Caco-2 (cell line): Measurements from ENCODE around the gene GPAM. TPM values are rescaled to one million over a fixed set of nuclear protein-coding genes. Genes with fewer than 3 reads are reported as not detected.

ENCODE experiments used
- BruUV-seq: library from RNA; stranded (reverse); fragments of 400-500 nt; replicated peaks from 2 replicates; lab custom pipeline; 2021; lab: Mats Ljungman, UMichigan
- CTCF ChIA-PET: fragments of 300-600 bp; sonication (Branson Sonifier 250); formaldehyde crosslinking; loops from one replicate; lab custom pipeline; 2022; ENCODE audit warnings: antibody characterized with exemption; lab: Charles Lee
- POLR2A ChIA-PET: fragments of 300-600 bp; sonication (Branson Sonifier 250); formaldehyde crosslinking; loops from one replicate; lab custom pipeline; 2022; ENCODE audit warnings: antibody characterized with exemption; lab: Charles Lee
- DNase-seq, 2 experiments: peaks; one replicate each; pipeline versions ENCODE4 v3.0.0 to v3.0.0-alpha.2; 2020 to 2022
- H3K27me3 ChIP-seq: replicated peaks from 2 replicates; pipeline ENCODE4 v1.6.0; 2011; ENCODE audit warnings: low read length; ENCODE audit not compliant: control insufficient read depth, insufficient read depth
- H3K36me3 ChIP-seq: 2 replicates; pipeline ENCODE4 v1.5.1; 2011; ENCODE audit warnings: low read length; ENCODE audit not compliant: control insufficient read depth, insufficient read depth
- H3K4me1 ChIP-seq: fragments of 250-450 bp; sonication (Bioruptor Pico); 2 replicates; pipeline ENCODE4 v1.5.1; 2020; ENCODE audit warnings: mild to moderate bottlenecking
- H3K4me3 ChIP-seq: 2 replicates; pipeline ENCODE4 v1.5.1; 2011; ENCODE audit warnings: low read depth, mild to moderate bottlenecking, control low read depth, low read length
- H3K9me3 ChIP-seq: fragments of 250-450 bp; sonication (Bioruptor Pico); 2 replicates; pipeline ENCODE4 v1.5.1; 2020; ENCODE audit warnings: mild to moderate bottlenecking, moderate library complexity
- H3K27ac Mint-ChIP-seq: one replicate; pipeline ENCODE4 v1.8.0; 2022; ENCODE audit warnings: mixed read lengths; ENCODE audit not compliant: unreplicated experiment
- H3K27me3 Mint-ChIP-seq: one replicate; pipeline ENCODE4 v1.8.0; 2022; ENCODE audit warnings: mixed read lengths; ENCODE audit not compliant: insufficient read depth, unreplicated experiment
- H3K36me3 Mint-ChIP-seq: one replicate; pipeline ENCODE4 v1.8.0; 2022; ENCODE audit warnings: mild to moderate bottlenecking, mixed read lengths; ENCODE audit not compliant: insufficient read depth, unreplicated experiment
- H3K4me1 Mint-ChIP-seq: one replicate; pipeline ENCODE4 v1.8.0; 2022; ENCODE audit warnings: low read depth, mixed read lengths; ENCODE audit not compliant: unreplicated experiment
- H3K4me3 Mint-ChIP-seq: one replicate; pipeline ENCODE4 v1.8.0; 2022; ENCODE audit warnings: mild to moderate bottlenecking, moderate library complexity, mixed read lengths; ENCODE audit not compliant: unreplicated experiment
- H3K9me3 Mint-ChIP-seq: one replicate; pipeline ENCODE4 v1.8.0; 2022; ENCODE audit warnings: mixed read lengths; ENCODE audit not compliant: unreplicated experiment
- intact Hi-C: fragments of 100-400 bp; cut with micrococcal nuclease; formaldehyde crosslinking; loops from one replicate; pipeline ENCODE4 v1.10.0; 2022; ENCODE audit not compliant: unreplicated experiment
- total RNA-seq: library from RNA; stranded (reverse); gene quantifications from 2 replicates; pipeline ENCODE4 v1.2.3, GENCODE V29; 2022
- TF ChIP-seq, protein P1 (sequence below), 2 experiments: fragments of 200-600 bp in 1 of 2; IDR thresholded peaks; 1 replicate in 1 of 2; 2 replicates in 1 of 2; pipeline versions ENCODE4 v1.5.1 to v1.8.0; 2011 to 2022; ENCODE audit warnings: antibody characterized with exemption in 1 of 2, control low read depth in 1 of 2, inconsistent platforms in 1 of 2, low read depth in 1 of 2, low read length in 1 of 2, mild to moderate bottlenecking in 1 of 2, moderate library complexity in 1 of 2; ENCODE audit not compliant: insufficient read depth in 1 of 2, severe bottlenecking in 1 of 2, unreplicated experiment in 1 of 2

Gene GPAM
- total RNA-seq, 1 experiment from 2014 or later: 44.4 TPM

- CTCF ChIA-PET: no interaction called here
- no peaks in the 10 kb centered on the region for H3K27me3 Mint-ChIP-seq
- no peaks in the 10 kb centered on the region for H3K36me3 Mint-ChIP-seq
- Histone ChIP-seq H3K4me3 (no peak overlapping the region), H3K27me3 (no peaks in the 10 kb centered on the region), H3K36me3 (no peaks in the 10 kb centered on the region), H3K4me1 (no peaks in the 10 kb centered on the region), H3K9me3 (peaks cover 14% of the 10 kb centered on the region)
- H3K4me1 Mint-ChIP-seq: no peaks in the 10 kb centered on the region
- no peak for DNase-seq
- no peak overlapping the region for H3K27ac Mint-ChIP-seq
- peaks cover 26% of the 10 kb centered on the region for H3K9me3 Mint-ChIP-seq
- H3K4me3 Mint-ChIP-seq: no peak overlapping the region
- POLR2A ChIA-PET: no interaction called here
- intact Hi-C loops: no loop called here
- TF ChIP-seq, protein P1, sequence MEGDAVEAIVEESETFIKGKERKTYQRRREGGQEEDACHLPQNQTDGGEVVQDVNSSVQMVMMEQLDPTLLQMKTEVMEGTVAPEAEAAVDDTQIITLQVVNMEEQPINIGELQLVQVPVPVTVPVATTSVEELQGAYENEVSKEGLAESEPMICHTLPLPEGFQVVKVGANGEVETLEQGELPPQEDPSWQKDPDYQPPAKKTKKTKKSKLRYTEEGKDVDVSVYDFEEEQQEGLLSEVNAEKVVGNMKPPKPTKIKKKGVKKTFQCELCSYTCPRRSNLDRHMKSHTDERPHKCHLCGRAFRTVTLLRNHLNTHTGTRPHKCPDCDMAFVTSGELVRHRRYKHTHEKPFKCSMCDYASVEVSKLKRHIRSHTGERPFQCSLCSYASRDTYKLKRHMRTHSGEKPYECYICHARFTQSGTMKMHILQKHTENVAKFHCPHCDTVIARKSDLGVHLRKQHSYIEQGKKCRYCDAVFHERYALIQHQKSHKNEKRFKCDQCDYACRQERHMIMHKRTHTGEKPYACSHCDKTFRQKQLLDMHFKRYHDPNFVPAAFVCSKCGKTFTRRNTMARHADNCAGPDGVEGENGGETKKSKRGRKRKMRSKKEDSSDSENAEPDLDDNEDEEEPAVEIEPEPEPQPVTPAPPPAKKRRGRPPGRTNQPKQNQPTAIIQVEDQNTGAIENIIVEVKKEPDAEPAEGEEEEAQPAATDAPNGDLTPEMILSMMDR (IDR thresholded peaks at IDR 0.05; ENCODE audit: insufficient read depth in 1 of 2, low read depth in 1 of 2, low read length in 1 of 2, severe bottlenecking in 1 of 2, unreplicated experiment in 1 of 2): no peak
- BruUV-seq: no TSS peak
These were observed 40.2 kb upstream of the GPAM start for GRCh38 chr10:112223725-112224124.

DNA sequence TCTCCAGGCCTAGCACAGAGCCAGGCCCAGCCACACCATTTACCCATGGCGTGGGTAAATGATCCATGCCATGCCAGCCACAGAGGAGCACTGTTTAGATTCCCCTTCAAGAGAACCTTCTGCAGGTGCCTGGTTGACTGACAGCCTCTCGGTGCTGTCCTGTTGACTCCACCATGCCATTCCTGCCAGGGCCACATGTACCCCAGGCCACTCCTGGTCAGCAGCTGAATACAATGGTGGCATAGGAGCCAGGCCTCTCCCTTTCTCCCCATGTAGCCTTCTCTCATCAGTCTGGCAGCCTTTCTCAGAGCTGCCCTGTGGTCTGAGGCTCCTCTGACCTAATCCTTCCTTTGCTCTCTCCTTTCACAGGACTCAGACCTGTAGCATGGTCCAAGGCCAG lies 39.2 kb upstream of the GPAM start:
- no TSS peak for BruUV-seq
- ChIA-PET POLR2A (no interaction called here), CTCF (no interaction called here)
- no peak overlapping the region for H3K4me3 Mint-ChIP-seq
- no peaks in the 10 kb centered on the region for H3K4me1 Mint-ChIP-seq
- no peak for DNase-seq
- Histone ChIP-seq H3K9me3 (peaks cover 14% of the 10 kb centered on the region), H3K4me1 (no peaks in the 10 kb centered on the region), H3K4me3 (no peak overlapping the region), H3K36me3 (no peaks in the 10 kb centered on the region), H3K27me3 (no peaks in the 10 kb centered on the region)
- TF ChIP-seq, protein P1 (IDR thresholded peaks at IDR 0.05; ENCODE audit: insufficient read depth in 1 of 2, low read depth in 1 of 2, low read length in 1 of 2, severe bottlenecking in 1 of 2, unreplicated experiment in 1 of 2): no peak
- no peaks in the 10 kb centered on the region for H3K27me3 Mint-ChIP-seq
- H3K36me3 Mint-ChIP-seq: no peaks in the 10 kb centered on the region
- intact Hi-C loops: no loop called here
- peaks cover 26% of the 10 kb centered on the region for H3K9me3 Mint-ChIP-seq
- no peak overlapping the region for H3K27ac Mint-ChIP-seq

DNA sequence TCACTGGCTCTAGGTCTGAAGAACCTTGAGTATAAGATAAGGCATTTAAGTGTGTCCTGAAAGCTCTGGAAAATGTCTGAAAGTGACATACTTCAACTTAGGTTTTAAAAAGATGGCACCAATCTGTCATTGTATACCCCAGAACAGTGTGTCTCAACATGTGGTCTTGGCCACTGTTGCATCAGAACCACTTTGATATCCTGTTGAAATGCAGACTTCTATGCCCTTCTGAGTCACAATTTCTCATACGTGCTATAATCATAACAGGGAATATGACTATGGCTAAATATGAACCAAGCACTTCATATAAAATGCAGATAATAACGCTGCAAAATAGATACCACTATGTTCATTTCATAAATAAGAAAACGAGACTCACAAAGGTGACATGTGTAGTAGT lies 38.0 kb upstream of the GPAM start:
- no peaks in the 10 kb centered on the region for H3K36me3 ChIP-seq
- no peak overlapping the region for H3K4me3 Mint-ChIP-seq
- CTCF ChIA-PET: no interaction called here
- peaks cover 14% of the 10 kb centered on the region for H3K9me3 ChIP-seq
- no peaks in the 10 kb centered on the region for H3K36me3 Mint-ChIP-seq
- TF ChIP-seq, protein P1 (IDR thresholded peaks at IDR 0.05; ENCODE audit: insufficient read depth in 1 of 2, low read depth in 1 of 2, low read length in 1 of 2, severe bottlenecking in 1 of 2, unreplicated experiment in 1 of 2): no peak
- POLR2A ChIA-PET: no interaction called here
- H3K27ac Mint-ChIP-seq: no peak overlapping the region
- H3K27me3 Mint-ChIP-seq: no peaks in the 10 kb centered on the region
- no peaks in the 10 kb centered on the region for H3K27me3 ChIP-seq
- H3K4me1 ChIP-seq: no peaks in the 10 kb centered on the region
- no TSS peak for BruUV-seq
- no peaks in the 10 kb centered on the region for H3K4me1 Mint-ChIP-seq
- intact Hi-C loops: no loop called here
- no peak overlapping the region for H3K4me3 ChIP-seq
- peaks cover 20% of the 10 kb centered on the region for H3K9me3 Mint-ChIP-seq
- DNase-seq: no peak
